Upper lobe of left lung (tissue), 6 donors: ENCODE measurements around the gene OSBPL3. TPM values are rescaled to one million over a fixed set of nuclear protein-coding genes. Genes with fewer than 3 reads are reported as not detected.

Experiments used
- ATAC-seq, 2 donors: fragments of 200-7000 bp; cut with Tn5 transposase; one replicate each; pipeline ENCODE4 v1.9.1; 2022; ENCODE audit warnings: mild to moderate bottlenecking in 2 of 2, moderate library complexity in 2 of 2; ENCODE audit not compliant: low FRiP score in 2 of 2
- DNase-seq, 2 donors: peaks; one replicate each; pipeline ENCODE4 v3.0.0-alpha.2; 2019 to 2020
- H3K27ac ChIP-seq, 4 donors: fragments of 200-600 bp; sonication (generic); one replicate each; pipeline ENCODE4 v1.5.1; 2016 to 2019
- H3K27me3 ChIP-seq, 4 donors: fragments of 200-600 bp; sonication (generic); one replicate each; pipeline ENCODE4 v1.5.1; 2017 to 2019
- H3K36me3 ChIP-seq, 4 donors: fragments of 200-600 bp; sonication (generic); one replicate each; pipeline ENCODE4 v1.5.1; 2016 to 2019
- H3K4me1 ChIP-seq, 4 donors: fragments of 200-600 bp; sonication (generic); one replicate each; pipeline ENCODE4 v1.5.1; 2018 to 2019
- H3K4me3 ChIP-seq, 4 donors: fragments of 200-600 bp; sonication (generic); one replicate each; pipeline ENCODE4 v1.5.1; 2017 to 2019; ENCODE audit warnings: mild to moderate bottlenecking in 2 of 4, moderate library complexity in 1 of 4
- H3K9me3 ChIP-seq, 4 donors: fragments of 200-600 bp; sonication (generic); one replicate each; pipeline ENCODE4 v1.5.1; 2018 to 2019
- CTCF ChIP-seq, 6 experiments: fragments of 450-650 bp in 4 of 6; fragments of 200-600 bp in 2 of 6; sonication (generic) in 2 of 6; IDR thresholded peaks; one replicate each; pipeline ENCODE4 v1.5.1; 2016 to 2019; ENCODE audit warnings: antibody characterized with exemption in 6 of 6
- EP300 ChIP-seq, 4 donors: sonication (generic); formaldehyde crosslinking; IDR thresholded peaks; one replicate each; pipeline ENCODE4 v1.5.1; 2017; ENCODE audit warnings: antibody characterized with exemption in 4 of 4, control low read depth in 2 of 4
- POLR2A ChIP-seq, 4 donors: fragments of 450-650 bp; IDR thresholded peaks; one replicate each; pipeline ENCODE4 v1.5.1; 2016 to 2017; ENCODE audit warnings: antibody characterized with exemption in 4 of 4, mild to moderate bottlenecking in 2 of 4
- POLR2AphosphoS5 ChIP-seq, 2 donors: sonication (generic); formaldehyde crosslinking; IDR thresholded peaks; one replicate each; pipeline ENCODE4 v1.5.1; 2017; ENCODE audit warnings: antibody characterized with exemption in 2 of 2
- WGBS, 2 donors: methylation state at CpG; one replicate each; pipeline ENCODE4 v1.1.5; 2017 to 2018; 5-methylcytosine and 5-hydroxymethylcytosine counted together
- total RNA-seq, 6 donors: library from RNA; depleted of rRNA in 4 of 6; stranded (reverse); fragments of >200 nt in 4 of 6; gene quantifications; one replicate each; pipeline versions ENCODE4 v1.1.0 to v1.2.1, GENCODE V29; 2016 to 2021
- donor health status: DM: no; HTN: no; CAD: no; lungs with moderate emphysema.
- donor health status: DM: no; HTN: yes; CAD: no; lungs with severe emphysema.

OSBPL3 gene
- total RNA-seq, 6 donors from 2014 or later = 17.5 to 55.5 (median 21.7) TPM

- no peak overlapping the region for H3K4me3 ChIP-seq
- 40% methylated on average over 3 of the region's 3 CpGs for WGBS, 2 donors
- DNase-seq (peak in 1 of 2 donors; percentile 72), ATAC-seq (peak; percentile 50 to 77)
- no peaks in the 10 kb centered on the region for H3K9me3 ChIP-seq
- TF ChIP-seq POLR2A (IDR thresholded peaks at IDR 0.05) = no peak
- TF ChIP-seq CTCF (IDR thresholded peaks at IDR 0.05) = no peak
- peak in 1 of 2 donors; percentile 20 for TF ChIP-seq POLR2AphosphoS5 (IDR thresholded peaks at IDR 0.05)
- peak in 1 of 4 donors; percentile 31 for TF ChIP-seq EP300 (IDR thresholded peaks at IDR 0.05)
- peaks cover 0 to 15% (median 10%) of the 10 kb centered on the region in 4 donors for H3K4me1 ChIP-seq
- H3K27me3 ChIP-seq = no peaks in the 10 kb centered on the region
- H3K27ac ChIP-seq = peak overlapping the region; percentile 2 to 38 (median 18)
- H3K36me3 ChIP-seq = no peaks in the 10 kb centered on the region
These were observed 58.7 kb downstream of the OSBPL3 start for GRCh38 chr7:24921362-24921679.

DNA sequence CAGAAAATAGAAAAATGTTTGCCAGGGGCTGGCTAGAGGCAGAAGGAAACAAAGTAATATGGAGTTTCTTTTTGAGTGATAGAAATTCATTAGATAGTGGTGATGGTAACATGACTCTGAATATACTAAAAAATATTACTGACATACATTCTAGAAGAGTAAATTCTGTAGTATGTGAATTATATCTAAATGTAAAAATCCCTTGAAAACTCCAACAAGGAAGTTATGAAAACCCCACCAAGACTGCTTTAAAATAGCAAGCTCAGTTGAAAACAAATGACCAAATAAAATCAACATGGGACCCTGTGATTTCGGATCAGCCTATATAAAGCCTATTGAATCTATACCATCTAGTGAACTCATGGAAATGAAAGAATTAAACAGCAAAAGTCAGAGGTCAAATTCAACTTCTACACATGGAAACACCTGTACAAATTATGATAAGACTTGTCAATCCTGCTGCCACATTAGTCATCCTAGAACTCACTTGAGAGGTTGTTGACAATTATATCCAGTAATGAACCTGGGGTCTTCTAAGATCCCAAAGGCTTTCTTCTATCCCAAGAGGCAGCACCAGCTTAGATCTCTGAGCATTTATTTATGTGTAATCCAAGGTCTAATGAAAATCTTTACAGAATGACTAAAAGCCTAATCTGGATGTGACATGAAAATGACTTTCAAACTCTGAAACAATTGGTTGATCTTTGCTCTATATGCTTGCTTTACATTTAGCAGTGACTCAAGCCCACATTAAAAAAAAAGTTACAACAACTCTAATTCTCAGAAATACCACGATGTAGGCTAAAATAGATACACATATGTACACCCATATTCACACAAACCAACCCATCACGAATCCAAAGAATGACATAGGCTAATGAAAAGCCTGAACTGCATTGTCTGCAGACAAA, 59.3 kb downstream of the OSBPL3 start:
- TF ChIP-seq POLR2A (IDR thresholded peaks at IDR 0.05) (no peak), CTCF (IDR thresholded peaks at IDR 0.05) (no peak), POLR2AphosphoS5 (IDR thresholded peaks at IDR 0.05) (no peak), EP300 (IDR thresholded peaks at IDR 0.05) (no peak)
- Histone ChIP-seq H3K4me3 (no peak overlapping the region), H3K4me1 (peaks cover 0 to 15% (median 10%) of the 10 kb centered on the region in 4 donors), H3K27me3 (no peaks in the 10 kb centered on the region), H3K36me3 (no peaks in the 10 kb centered on the region), H3K9me3 (no peaks in the 10 kb centered on the region), H3K27ac (peak overlapping the region in 1 of 4 donors; percentile 2)
- no peak for DNase-seq
- no peak for ATAC-seq
- WGBS, 2 donors = 54 to 55% methylated on average over 3 of the region's 3 CpGs

DNA sequence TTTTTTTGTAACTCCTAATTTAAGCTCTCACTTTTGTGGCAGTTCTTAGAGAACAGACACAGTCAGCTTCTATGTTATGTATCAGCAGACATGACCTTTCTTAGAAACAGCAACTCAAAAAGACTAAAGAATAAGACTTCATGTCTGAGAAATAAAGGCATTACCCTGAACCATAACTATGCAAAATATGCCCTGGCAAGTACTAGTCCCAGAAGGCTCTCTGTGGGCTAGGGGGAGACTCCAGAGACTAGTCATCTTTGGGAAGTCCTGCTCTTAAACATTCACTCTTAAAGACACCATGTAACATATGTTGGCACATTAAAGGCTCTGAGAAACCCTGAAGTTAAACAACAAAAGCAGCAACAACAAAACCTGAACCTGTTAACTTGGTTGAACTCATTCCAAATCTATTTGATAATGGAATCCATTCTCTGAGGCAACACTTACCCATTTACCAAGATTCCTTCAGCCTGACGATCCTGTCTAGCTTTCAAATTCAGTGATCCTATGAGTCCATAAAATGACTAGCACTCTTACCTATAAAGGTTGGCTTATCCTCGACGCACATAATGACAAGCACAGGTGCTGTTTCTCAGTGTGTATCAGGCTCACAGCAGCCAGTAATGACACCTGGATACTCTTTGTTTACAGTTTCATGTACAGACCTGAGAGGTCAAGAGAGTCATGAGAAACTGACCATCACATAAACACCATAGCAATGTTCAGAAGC, 62.3 kb downstream of the OSBPL3 start:
- 67 to 74% methylated on average over 3 of the region's 3 CpGs for WGBS, 2 donors
- Histone ChIP-seq H3K4me1 (peaks cover 0 to 11% (median 9%) of the 10 kb centered on the region in 4 donors), H3K4me3 (no peak overlapping the region), H3K27ac (peak overlapping the region in 1 of 4 donors; percentile 27), H3K36me3 (no peaks in the 10 kb centered on the region), H3K9me3 (no peaks in the 10 kb centered on the region), H3K27me3 (no peaks in the 10 kb centered on the region)
- ATAC-seq (peak in 1 of 2 donors; percentile 41), DNase-seq (no peak)
- TF ChIP-seq POLR2AphosphoS5 (IDR thresholded peaks at IDR 0.05) (no peak), CTCF (IDR thresholded peaks at IDR 0.05) (no peak), POLR2A (IDR thresholded peaks at IDR 0.05) (no peak), EP300 (IDR thresholded peaks at IDR 0.05) (no peak)

DNA sequence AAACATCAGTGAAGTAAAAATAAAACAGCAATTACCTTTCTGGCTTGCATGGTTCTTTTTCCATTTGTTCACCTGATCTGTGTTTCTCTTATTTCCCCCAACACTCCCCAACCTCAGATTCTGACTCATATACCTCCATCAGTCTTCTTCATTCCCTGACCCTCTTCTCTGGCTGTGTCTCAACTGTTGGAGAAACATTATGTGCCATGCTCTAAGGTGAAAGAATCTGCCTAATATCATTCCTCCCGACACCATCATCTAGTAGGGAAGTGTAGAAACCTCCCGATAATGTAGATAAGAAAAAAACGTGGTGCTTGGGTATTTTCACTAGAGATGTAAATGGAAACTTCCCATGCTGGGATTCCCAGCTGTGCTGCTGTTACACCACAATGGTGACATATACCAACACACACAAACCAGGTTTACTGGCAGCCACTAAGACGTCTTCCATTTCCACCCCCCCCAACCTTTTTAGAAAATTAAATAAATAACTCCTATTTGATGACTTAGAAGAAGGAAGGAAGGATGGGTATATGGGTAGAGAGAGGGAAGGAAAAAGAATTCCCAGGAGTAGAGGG, 63.4 kb downstream of the OSBPL3 start:
- TF ChIP-seq POLR2A (IDR thresholded peaks at IDR 0.05) (no peak), POLR2AphosphoS5 (IDR thresholded peaks at IDR 0.05) (no peak), EP300 (IDR thresholded peaks at IDR 0.05) (no peak), CTCF (IDR thresholded peaks at IDR 0.05) (no peak)
- no peaks in the 10 kb centered on the region for H3K36me3 ChIP-seq
- DNase-seq (no peak), ATAC-seq (no peak)
- 61 to 64% methylated on average over 4 of the region's 4 CpGs for WGBS, 2 donors
- no peaks in the 10 kb centered on the region for H3K27me3 ChIP-seq
- peaks cover under 1 to 9% (median 5%) of the 10 kb centered on the region in 4 donors for H3K4me1 ChIP-seq
- H3K4me3 ChIP-seq = no peak overlapping the region
- no peak overlapping the region for H3K27ac ChIP-seq
- H3K9me3 ChIP-seq = no peaks in the 10 kb centered on the region
